GM12892 (cell line): ENCODE measurements around the gene PDIA6.

Experiments
- DNase-seq: peaks from one replicate; pipeline ENCODE4 v3.0.0; 2011; ENCODE audit not compliant: insufficient read length
- FAIRE-seq: peaks from 2 replicates; lab custom pipeline; 2011; peaks lifted over from hg19 to GRCh38; lab: Jason Lieb, UNC
- POLR2A ChIP-seq: IDR thresholded peaks from 2 replicates; pipeline ENCODE4 v1.6.1; 2011; ENCODE audit warnings: low read depth, low read length, control low read depth
- POLR2AphosphoS5 ChIP-seq: IDR thresholded peaks from 2 replicates; pipeline ENCODE4 v1.6.1; 2011; ENCODE audit warnings: low read depth, low read length, control low read depth
- TAF1 ChIP-seq: IDR thresholded peaks from 2 replicates; pipeline ENCODE4 v1.6.1; 2011; ENCODE audit warnings: low read depth, mild to moderate bottlenecking, control low read depth, low read length, borderline replicate concordance

Gene PDIA6

GRCh38 chr2:10796703-10797102, 15.9 kb downstream of the PDIA6 start:
- TF ChIP-seq POLR2AphosphoS5 (no peak), TAF1 (no peak), POLR2A (no peak)
- FAIRE-seq (no peak), DNase-seq (no peak)

DNA sequence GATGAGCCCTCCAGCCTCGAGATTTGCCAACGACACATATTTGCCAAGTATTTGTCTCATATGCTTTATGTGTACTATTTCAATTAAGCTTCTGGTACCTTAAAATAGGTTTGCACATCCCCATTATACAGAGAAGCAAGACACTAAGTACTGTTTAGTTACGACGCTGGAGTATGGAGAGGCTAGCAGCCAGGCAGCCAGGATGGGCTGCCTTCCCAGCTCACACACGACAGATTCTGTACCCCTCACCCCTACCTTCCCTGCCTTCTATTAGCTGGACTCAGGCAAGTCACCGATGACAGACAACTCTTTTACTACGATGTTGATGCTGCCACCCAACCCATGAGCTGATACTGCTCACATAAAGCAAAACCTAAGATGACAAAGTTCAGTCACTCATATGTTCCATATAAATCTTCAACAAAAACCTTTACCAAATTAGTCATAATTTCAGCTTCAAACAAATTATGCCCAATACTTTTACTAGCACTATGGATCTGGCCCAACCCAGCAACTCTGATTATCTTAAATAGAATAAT, 17.0 kb downstream of the PDIA6 start:
- TF ChIP-seq POLR2A = no peak
- TF ChIP-seq POLR2AphosphoS5 = no peak
- no peak for TF ChIP-seq TAF1
- no peak for FAIRE-seq
- no peak for DNase-seq

GRCh38 chr2:10794876-10795275, 17.7 kb downstream of the PDIA6 start:
- DNase-seq (no peak), FAIRE-seq (no peak)
- TF ChIP-seq POLR2A (no peak), TAF1 (no peak), POLR2AphosphoS5 (no peak)

DNA sequence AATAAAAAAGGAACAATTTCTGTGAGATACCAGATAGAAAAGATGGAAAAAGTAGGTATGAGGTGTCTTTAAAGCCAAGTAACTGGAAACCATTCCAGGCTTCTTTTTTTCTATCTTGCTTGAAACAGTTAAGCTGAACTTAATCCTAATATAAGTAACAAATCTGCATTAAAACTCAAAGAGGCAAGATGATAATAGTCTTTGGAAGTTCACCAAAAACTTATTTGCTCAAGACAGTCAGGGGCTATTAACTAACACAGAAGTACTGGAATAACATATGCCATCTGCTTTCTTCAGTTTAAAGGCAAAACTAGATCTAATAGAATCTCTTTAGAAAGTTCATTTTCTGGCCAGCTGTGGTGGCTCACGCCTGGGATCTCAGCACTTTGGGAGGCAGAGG, 18.8 kb downstream of the PDIA6 start:
- no peak for TF ChIP-seq POLR2AphosphoS5
- TF ChIP-seq TAF1 = no peak
- TF ChIP-seq POLR2A = no peak
- FAIRE-seq (no peak), DNase-seq (no peak)

DNA sequence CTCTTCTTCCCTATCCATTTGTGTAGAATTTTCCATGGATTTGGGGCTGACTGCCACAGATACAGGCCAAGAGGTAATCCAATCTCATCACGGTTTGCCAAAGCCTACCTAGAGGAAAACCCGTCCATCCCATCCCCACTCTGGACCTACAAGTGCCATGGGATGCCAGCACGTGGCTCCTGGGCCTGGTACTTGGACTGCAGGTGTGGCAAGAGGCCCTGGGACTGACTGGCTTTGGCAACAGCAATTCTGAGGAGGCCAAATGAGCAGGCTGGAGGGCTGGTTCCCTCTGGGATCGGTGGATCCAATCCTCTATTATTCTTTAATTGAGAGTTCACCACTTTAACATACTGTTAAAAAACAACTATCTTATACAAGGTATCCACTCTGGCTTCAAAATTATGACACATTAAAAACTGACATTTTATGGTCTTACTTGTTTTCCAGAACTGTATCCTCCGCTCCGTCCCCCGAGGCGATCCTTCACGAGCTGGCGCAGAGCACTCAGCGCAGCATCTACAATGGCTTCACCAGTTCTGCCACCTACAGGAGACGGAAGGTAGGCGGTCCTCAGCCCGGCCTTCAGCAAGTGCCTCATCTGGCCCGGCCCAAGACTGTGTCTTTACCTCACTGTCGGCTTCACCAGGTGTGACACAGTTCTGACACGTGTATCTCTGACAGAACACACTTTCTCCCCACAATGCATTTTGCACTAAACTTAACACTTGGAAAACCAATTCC, 19.8 kb downstream of the PDIA6 start:
- DNase-seq = no peak
- no peak for FAIRE-seq
- no peak; the same call in 1 of the 2 replicates for TF ChIP-seq POLR2A
- TF ChIP-seq POLR2AphosphoS5 = no peak
- no peak for TF ChIP-seq TAF1

DNA sequence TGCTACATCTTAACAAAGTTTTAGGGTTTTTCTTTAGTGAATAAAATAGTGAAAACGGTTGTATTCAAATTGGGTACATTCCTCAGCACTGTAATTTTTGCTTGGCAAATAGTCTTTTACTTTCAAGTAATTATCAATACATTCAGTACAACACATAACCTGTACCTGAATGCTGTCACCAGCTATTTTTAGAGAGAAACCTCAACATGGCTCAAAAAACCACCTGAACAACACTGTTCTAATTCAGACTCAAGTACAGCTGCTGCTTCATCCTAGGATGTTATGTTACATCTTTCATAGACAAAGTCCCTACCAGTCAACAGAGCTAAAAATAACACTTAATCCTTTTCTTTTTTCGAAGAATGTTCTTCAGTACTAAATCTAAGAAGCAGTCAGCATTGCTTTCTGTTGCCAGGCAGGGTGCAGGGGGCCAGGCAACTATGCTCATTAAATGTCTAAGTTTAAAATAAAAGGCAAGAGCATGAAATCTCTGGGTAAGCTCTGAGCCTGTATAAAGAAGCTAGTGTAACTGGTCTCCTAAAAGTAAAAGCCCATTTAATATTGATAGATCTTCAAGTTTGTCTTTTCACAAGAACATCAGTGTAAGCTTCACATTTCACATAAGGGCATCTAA, 20.5 kb downstream of the PDIA6 start:
- no peak for TF ChIP-seq TAF1
- TF ChIP-seq POLR2A = no peak
- TF ChIP-seq POLR2AphosphoS5 = no peak
- FAIRE-seq = no peak
- DNase-seq = no peak

GRCh38 chr2:10790228-10790973, 22.2 kb downstream of the PDIA6 start:
- DNase-seq (no peak), FAIRE-seq (no peak)
- TF ChIP-seq TAF1 (no peak), POLR2AphosphoS5 (no peak), POLR2A (no peak)

GRCh38 chr2:10788855-10789254, 23.7 kb downstream of the PDIA6 start:
- no peak for TF ChIP-seq TAF1
- TF ChIP-seq POLR2A = no peak
- no peak for TF ChIP-seq POLR2AphosphoS5
- FAIRE-seq (no peak), DNase-seq (no peak)

GRCh38 chr2:10787176-10787968, 25.2 kb downstream of the PDIA6 start:
- FAIRE-seq = no peak
- TF ChIP-seq POLR2A (no peak), POLR2AphosphoS5 (no peak), TAF1 (no peak)
- DNase-seq = no peak

GRCh38 chr2:10786240-10786982, 26.2 kb downstream of the PDIA6 start:
- no peak for FAIRE-seq
- no peak for DNase-seq
- TF ChIP-seq POLR2AphosphoS5 = no peak
- no peak for TF ChIP-seq POLR2A
- TF ChIP-seq TAF1 = no peak
